ENCODE data around the gene LENEP. TPM values are rescaled to one million over a fixed set of nuclear protein-coding genes. Genes with fewer than 3 reads are reported as not detected.

The LENEP gene
- total and polyA plus RNA-seq, 2 of the 8 experiments (the other 6 are each of a cell fraction or from before 2014, with no cell fraction given), result 1.3 TPM; not detected in 1

GRCh38 chr1:154962156-154962749, 31.1 kb upstream of the LENEP start:
- Histone ChIP-seq H3K4ac (replicated peaks; ENCODE audit: insufficient read length, low read depth, low read length) (no peak overlapping the region), H2AFZ (ENCODE audit: low read length) (no peak overlapping the region), H3K56ac (replicated peaks; ENCODE audit: insufficient read length, low read depth, low read length) (peak overlapping the region; percentile 5), H2BK12ac (ENCODE audit: low read depth, low read length) (no peak overlapping the region; the same call in 1 of the 2 replicates), H3K79me2 (ENCODE audit: control insufficient read depth in 1 of 2, insufficient read depth in 2 of 2, low read length in 2 of 2) (peaks cover 0 to 18% of the 10 kb centered on the region in 2 experiments; a peak in 3 of 4 replicates), H3K4me2 (ENCODE audit: insufficient read depth in 1 of 2, low read depth in 2 of 2, low read length in 2 of 2) (peak overlapping the region; percentile 67 to 81), H3K9ac (replicated peaks in 1 of 4; ENCODE audit: extremely low read depth in 1 of 4, low read depth in 3 of 4, low read length in 3 of 4) (peak overlapping the region; percentile 19 to 96 (median 94); a peak in 6 of 7 replicates), H3K23ac (ENCODE audit: insufficient read length) (no peak overlapping the region), H2BK15ac (ENCODE audit: low read length) (no peak overlapping the region), H4K5ac (ENCODE audit: insufficient read length, low read depth, low read length) (peak overlapping the region; percentile 67), H4K20me1 (replicated peaks in 1 of 2; ENCODE audit: control insufficient read depth in 1 of 2, insufficient read depth in 2 of 2, low read length in 2 of 2) (peaks cover 0 to 8% of the 10 kb centered on the region in 2 experiments), H4K91ac (replicated peaks; ENCODE audit: insufficient read length, low read length) (no peak overlapping the region), H3K4me1 (replicated peaks in 1 of 4; ENCODE audit: control insufficient read depth in 3 of 4, insufficient read depth in 4 of 4, low read length in 3 of 4) (peaks cover 1 to 4% (median 3%) of the 10 kb centered on the region in 4 experiments; a peak in 6 of 7 replicates), H4K8ac (ENCODE audit: extremely low read depth, insufficient read depth, low read length) (peak overlapping the region; percentile 98), H3K36me3 (ENCODE audit: control insufficient read depth in 2 of 4, insufficient read depth in 4 of 4, low read length in 3 of 4) (peaks cover 18 to 44% (median 39%) of the 10 kb centered on the region in 4 experiments), H3K4me3 (ENCODE audit: extremely low read depth in 1 of 4, insufficient read depth in 2 of 4, low read depth in 3 of 4, low read length in 4 of 4) (peak overlapping the region; percentile 50 to 84 (median 54)), H3K27me3 (replicated peaks in 1 of 4; ENCODE audit: control insufficient read depth in 3 of 4, extremely low read depth in 1 of 4, insufficient read depth in 3 of 4, low read length in 3 of 4) (no peaks in the 10 kb centered on the region; a peak in 1 of 7 replicates), H3K23me2 (ENCODE audit: low read depth, low read length) (no peaks in the 10 kb centered on the region), H2BK5ac (ENCODE audit: low read depth, low read length) (no peak overlapping the region), H3K14ac (ENCODE audit: insufficient read length) (no peak overlapping the region), H3K27ac (ENCODE audit: low read depth, low read length) (peak overlapping the region; percentile 99; the same call in 1 of the 2 replicates), H3K79me1 (ENCODE audit: low read depth, low read length) (peaks cover 4% of the 10 kb centered on the region), H3K18ac (ENCODE audit: extremely low read depth, low read length) (peak overlapping the region; percentile 28; the same call in 1 of the 2 replicates), H2BK120ac (replicated peaks; ENCODE audit: low read depth, low read length) (no peak overlapping the region), H3K9me3 (ENCODE audit: insufficient read depth in 2 of 2, low read depth in 1 of 2, low read length in 1 of 2) (no peaks in the 10 kb centered on the region), H2AK5ac (ENCODE audit: low read depth, low read length) (no peak overlapping the region), H2BK20ac (ENCODE audit: low read length) (no peak overlapping the region)
- ChIA-PET CTCF (ENCODE audit: partially characterized antibody) (interaction anchor here (1.0 to 8.2 kb wide), 8 partner anchors 22 to 98 kb away, joined by 3 to 113 read pairs (median 3); partner anchors contain the start of gene LENEP), POLR2A (ENCODE audit: partially characterized antibody) (interaction anchor here (1.2 to 42.8 kb wide), 8 partner anchors 3 to 354 kb away, joined by 3 to 662 read pairs (median 4); partner anchors contain the start of genes CKS1B, FLAD1, LENEP and PBXIP1)
- FAIRE-seq, result no peak
- TF ChIP-seq, protein P1, sequence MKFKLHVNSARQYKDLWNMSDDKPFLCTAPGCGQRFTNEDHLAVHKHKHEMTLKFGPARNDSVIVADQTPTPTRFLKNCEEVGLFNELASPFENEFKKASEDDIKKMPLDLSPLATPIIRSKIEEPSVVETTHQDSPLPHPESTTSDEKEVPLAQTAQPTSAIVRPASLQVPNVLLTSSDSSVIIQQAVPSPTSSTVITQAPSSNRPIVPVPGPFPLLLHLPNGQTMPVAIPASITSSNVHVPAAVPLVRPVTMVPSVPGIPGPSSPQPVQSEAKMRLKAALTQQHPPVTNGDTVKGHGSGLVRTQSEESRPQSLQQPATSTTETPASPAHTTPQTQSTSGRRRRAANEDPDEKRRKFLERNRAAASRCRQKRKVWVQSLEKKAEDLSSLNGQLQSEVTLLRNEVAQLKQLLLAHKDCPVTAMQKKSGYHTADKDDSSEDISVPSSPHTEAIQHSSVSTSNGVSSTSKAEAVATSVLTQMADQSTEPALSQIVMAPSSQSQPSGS (IDR thresholded peaks at IDR 0.05; ENCODE audit: low read length), result peak; percentile 20; the same call in 1 of the 2 replicates
- TF ChIP-seq ASH2L (IDR thresholded peaks at IDR 0.05; ENCODE audit: low read length) (peak; percentile 9), CREB1 (IDR thresholded peaks at IDR 0.05) (no peak)
- 22% methylated on average over 25 of the region's 25 CpGs; no CpG with 5 or more reads in 1 of the 2 experiments for WGBS, 2 experiments (ENCODE audit: extremely low coverage in 1 of 2, insufficient coverage in 1 of 2, insufficient read length in 1 of 2, insufficient replicate concordance in 2 of 2, low coverage in 1 of 2, low lambda C conversion rate in 2 of 2, missing lambda C conversion rate in 1 of 2)
- DNase-seq (ENCODE audit: low read depth in 1 of 2, low spot score in 2 of 2), result no peak
